TTC549 (cell line): ENCODE data around the gene STK32C.
"Not testable (repeated sequence)": the region's sequence is repeated elsewhere in the genome, so short reads cannot be mapped to it uniquely, and the experiment has no call there.

Source experiments
- FAIRE-seq: peaks from 2 replicates; lab custom pipeline; 2012; peaks lifted over from hg19 to GRCh38; lab: Jason Lieb, UNC

The STK32C gene

DNA sequence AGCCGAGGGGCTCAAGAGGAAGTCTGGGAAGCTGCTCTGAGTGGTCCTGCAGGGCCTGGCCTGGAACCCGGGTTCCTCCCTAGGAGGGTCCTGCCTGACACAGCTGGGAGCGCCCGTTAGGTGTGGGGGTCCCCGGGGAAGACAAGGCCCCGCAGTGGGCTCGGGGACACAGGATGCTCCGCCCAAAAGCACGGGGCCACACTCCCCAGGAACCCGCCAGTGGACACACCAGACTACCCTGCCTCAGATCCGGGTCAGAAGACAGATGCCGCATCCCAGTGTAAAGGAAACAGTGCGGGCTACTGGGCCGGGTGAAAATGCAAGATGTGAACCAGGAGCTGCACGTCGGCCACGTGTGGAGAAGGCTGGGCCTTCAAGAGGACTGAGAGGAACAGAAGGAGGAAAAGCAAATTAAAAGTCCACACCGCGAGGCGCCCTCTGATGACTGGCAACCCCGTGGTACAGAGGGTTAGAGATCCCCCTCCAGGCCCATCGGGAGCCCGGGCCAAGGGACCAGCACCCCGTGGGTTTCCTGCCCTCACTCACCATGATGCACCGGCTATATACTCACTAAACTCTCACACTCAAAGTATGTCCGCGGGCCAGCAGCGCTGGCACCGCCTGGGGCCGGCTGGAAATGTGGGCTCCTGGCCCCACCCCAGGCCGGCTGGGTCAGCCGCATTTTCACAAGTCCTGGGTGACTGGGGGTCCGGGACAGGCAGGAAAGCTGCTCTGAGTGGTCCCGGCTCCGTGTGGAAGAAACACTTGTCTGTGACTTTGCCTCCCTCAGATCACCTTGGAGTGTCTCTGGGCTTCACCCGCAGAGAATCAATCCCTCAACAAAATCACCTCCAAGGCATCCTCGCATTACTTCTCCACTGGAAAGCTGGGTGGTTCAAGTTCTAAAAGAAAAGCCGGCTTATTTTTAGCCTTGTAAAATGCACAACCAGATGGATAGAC, 6.1 kb downstream of the STK32C start:
- FAIRE-seq, result no peak

DNA sequence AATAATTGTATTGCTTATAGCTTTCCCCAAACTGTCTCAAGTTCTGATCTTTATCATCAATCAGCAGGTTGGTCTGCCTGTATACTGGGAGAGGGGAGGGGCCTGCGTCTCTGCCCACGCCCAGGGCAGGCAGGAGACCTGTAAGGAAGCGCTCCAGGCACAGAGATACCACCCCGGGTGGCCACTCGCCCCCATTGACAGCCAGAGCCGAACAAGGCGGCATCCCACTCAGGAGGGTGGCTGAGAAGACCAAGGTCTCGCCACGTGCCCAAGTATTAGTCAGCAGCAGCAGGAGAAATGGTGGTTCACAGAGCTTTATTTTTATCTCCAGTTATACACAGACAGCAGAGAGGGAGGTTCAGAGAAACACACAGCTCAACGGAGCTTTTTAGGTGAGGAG, 7.2 kb downstream of the STK32C start:
- no peak for FAIRE-seq

DNA sequence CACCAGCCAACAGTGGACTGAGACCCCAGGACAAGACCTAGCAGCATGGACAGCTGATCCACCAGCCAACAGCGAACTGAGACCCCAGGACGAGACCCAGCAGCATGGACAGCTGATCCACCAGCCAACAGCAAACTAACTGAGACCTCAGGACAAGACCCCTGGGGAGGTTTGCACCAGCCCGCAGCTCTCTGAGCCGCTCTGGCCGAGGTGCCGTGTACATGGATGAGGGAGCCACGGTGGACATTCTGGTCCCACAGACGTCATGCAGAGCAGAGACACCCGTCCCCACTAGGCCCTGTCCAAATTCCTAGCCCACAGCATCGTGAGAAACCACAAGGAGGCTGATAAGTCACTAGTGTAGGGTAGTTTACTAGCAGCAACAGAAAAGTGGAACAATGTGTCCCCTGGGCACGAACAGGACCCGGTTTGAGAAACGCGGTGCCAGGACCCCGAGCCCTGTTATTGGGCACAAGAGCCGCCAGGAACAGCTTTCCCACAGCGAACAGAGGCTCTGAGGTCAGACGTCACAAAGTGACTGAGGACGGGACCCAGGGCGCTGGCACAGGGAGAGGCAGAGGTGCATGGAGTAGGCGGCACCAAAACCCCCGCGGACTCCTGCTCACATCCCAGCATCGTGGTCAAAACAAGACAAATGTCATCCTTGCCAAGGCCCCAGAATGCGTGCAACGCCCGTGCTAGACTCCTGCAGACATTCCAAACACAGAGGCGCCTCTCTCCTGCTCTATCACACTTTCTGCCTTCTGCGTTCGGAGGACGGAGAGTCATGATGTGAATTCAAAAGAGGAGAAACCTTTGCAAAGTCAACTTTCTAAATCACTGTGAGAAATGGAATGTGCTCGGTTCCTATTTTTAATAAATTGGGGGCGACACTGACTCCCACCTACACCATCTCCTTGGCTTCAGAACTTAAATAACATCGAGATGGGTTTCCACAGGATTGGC, 8.1 kb downstream of the STK32C start:
- FAIRE-seq, result no peak

DNA sequence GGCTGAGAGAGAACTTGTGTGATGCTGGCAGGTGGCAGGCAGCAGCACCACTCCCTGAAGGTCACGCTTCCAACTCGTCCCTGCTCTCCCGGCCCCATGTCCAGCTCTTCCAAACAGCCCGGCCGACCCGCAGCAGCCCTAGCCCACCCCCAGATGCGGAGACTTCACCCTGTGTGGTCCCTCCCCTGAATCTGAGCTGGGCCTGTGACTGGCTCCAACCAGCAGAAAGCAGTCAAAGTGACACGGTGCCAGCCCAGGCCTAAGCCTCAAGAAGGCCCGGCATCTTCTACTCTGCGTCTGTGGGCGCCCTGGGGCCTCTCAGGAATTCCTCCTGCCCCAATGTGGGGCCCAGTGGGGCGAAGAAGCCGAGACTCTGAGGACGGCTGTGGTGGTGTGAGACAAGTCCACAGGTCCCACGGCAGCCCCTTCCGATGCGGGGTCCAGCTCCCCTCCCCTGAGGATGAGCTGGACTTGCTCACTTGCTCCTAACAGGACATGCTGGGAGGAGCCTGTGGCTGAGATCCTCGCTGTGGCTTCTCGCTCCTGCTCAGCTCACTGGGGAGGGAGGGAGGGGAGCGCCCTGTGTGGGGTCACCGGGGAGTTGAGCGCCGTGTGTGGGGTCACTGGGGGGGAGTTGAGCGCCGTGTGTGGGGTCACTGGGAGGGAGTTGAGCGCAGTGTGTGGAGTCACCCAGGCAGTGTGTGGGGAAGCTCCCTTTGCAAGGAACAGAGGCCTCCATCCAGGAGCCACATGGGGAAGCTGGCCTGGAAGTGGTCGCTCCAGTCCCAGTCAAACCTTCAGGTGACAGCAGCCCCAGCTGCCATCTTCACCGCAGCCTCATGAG, 9.5 kb downstream of the STK32C start:
- FAIRE-seq, result no peak

DNA sequence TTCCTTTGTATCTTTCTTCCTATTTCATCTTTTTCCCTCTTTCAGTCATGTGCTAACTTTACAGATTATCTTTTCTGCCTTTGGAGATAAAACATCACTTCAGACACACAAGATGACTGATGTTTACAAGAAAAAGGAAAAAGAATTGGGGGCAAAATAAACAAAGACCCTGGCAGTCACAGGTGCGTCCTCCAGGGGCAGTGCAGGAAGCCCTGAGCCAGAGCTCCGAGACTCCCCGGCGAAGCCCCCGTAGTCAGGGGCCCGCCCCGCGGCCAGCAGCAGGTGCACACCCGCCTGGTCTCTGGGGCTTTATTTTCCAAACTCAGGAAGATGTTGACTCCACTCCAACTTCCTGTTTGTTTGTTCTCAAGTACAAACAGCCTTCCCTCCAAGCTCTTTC, 10.2 kb downstream of the STK32C start:
- no peak for FAIRE-seq

DNA sequence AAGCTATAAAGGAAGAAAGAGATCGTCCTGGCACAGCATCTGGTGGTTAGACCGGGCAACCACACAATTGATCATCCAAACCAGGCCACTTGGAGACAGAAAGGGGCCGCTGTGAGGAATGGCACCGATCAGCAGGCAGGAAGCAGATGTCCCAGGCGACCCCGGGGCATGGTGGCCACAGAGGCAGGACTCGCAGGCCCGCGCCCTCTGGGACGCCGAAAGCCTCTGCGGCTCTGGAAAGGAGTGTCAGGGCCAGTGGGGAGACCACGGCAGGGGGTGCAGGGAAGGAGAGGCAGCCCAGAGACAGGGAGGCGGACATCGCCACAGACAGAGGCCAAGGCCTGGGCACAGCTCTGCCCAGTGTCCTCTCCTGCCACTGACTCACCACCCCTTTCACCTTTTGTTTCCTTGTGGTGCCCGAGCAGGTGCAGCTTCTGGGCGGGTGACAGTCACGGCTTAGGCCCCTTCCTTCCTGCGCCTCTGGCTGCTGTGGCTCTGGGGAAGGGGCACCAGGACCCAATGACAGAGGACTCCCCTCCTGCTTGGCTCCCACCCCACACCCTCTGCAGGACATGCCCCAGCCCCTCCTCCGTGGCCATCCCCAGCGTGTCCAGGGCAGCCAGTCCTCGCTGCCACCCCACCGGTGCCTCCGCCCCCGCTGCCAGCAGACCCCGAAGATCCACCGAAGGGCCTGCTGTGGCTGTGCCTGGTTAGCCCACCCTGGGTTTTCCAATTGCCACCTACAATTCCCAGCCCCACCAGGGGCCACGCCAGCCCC, 10.9 kb downstream of the STK32C start:
- no peak for FAIRE-seq

DNA sequence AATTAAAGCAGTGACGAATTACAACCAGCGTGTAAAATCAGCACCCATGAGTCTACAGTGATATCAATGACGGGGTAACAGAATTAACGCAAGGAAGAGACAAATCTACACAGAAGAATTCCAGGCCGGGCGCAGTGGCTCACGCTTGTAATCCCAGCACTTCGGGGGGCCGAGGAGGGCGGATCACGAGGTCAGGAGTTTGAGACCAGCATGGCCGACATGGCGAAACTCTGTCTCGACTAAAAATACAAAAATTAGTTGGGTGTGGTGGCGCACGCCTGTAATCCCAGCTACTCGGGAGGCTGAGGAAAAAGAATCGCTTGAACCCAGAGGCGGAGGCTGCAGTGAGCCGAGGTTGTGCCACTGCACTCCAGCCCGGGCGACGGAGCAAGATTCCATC, 12.3 kb downstream of the STK32C start:
- not testable (repeated sequence) for FAIRE-seq

DNA sequence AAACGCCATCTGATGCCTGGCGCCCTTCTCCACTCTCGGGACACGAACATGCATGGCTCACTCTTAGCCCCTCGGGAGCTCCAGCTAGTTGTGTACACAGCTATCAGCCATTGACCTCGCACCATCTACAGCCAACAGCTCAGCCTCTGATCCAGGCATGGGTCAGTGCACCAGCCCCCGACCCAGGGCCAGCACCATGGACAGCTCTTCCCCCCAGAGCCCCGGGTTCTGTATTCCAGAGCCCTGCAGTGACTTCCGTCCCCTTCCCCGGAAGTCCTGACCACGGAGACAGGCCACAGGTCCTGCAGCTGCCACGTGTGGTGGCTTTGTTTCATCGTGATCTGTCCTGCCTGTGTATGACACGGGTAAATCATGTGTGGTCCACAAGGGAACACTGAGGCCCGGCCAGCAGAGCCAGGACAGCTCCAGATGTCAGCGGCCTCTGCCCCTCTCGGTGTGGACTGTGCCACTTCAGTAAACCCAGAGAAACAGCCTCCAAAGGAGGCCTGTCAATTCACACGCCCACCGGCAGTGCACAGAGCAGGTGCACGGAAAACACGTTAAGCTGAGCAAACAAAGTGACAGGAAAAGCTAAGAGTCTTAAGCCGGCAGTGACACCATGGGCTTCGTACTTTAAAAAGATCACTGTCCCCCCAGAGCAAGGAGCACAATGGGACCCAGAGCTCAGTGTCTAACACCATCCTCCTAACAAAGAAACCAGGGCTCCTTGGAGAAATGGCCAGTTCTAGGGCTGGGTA, 13.0 kb downstream of the STK32C start:
- FAIRE-seq, result no peak

DNA sequence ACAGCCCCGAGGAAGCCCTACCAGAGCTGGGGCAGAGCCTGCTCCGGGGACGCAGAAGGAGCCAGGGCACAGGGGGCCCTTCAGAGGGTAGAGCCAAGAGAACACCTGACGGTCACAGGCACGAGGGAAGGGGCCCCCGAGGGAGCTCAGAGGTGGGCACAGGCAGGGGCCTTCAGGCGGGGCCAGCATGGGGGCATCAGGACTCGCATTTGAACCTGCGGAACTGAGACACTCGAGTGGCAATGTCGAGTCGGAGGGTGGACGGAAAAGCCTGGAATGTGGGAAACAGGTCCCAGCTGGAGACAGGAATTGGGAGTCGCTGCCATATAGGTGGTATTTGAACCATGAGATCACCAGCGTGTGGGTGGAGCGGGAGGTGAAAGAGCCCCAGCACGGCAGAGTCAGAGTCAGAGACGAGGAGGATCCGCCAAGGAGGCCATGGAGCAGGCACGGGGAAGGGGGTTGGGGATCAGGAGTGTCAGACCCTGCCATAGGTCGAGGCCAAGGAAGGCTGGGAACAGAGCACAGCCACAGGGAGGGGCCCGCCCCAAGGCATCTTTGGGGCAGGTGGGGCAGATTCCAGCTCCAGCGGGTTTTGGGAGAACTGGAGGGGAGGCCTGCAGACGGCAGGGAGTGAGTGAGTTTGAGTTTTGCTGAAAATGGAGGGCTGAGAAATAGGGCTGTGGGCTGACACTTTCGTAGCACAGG, 13.8 kb downstream of the STK32C start:
- FAIRE-seq, result no peak

DNA sequence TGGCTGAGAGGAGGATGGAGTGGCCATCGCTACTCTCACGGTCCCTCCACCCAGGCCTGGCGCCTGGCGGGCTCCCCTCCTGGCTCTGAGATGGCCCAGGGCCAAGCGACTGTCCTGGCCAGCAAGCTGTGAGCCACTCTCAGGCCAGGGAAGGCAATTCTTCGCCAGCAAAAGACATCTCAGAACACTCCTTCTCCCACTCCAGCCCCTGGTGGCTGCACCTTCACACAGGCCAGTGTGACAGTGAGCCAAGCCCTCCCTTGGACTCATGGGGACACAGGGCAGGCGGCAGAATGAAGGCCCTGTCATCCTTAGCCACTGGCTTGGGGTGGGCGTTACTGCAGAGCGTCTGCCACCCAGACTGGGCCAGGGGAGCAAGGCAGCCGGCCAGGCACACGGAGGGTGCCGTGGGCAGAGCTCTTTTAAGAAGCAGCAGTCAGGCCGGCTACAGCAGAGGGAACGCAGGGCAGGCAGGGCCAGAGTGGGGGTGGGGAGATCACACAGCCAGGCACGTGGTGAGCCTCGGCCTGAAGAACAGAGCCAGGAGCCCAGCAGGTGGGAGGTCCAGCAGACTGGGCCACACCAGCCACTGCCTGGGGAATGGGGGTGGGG, 14.4 kb downstream of the STK32C start:
- no peak for FAIRE-seq

DNA sequence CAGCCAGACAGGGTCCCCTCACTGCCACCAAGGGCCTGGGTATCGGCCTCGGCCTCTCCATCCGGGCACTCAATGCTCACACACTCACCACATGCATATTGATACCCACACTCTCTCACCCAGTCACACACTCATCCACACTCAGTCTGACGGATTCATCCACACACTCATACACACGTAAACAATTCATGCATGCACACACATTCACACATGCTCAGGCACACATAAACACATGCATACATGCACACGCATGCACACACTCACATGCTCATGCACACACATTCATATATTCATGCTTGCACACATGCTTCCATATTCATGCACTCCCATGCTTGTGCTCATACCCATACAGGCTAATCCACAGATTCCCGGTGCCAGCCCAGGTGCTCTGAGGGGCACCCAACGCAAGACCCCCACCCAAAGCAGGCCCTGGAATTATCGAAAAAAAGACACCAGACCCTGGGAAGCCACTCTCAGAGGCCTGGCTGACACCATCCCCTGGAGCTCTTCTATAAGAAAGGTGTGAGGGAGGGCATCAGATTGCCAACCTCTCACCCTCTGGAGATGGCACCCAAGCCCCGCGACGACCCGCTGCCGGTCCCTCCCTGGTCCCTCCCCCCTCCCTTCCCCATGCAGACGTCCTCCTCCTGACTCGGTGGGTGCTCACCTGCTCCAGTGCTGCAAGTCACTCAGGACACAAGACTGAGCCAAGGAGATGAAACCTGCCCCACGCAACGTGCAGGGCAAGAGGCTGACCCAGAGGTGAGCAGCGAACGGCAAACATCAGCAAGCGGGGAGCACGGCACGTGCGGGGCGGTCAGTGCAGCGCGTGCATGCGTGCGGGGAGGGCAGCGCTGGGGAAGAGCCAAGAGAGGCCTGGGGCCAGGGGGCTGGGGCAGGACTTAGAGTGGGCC, 15.2 kb downstream of the STK32C start:
- FAIRE-seq, result no peak

DNA sequence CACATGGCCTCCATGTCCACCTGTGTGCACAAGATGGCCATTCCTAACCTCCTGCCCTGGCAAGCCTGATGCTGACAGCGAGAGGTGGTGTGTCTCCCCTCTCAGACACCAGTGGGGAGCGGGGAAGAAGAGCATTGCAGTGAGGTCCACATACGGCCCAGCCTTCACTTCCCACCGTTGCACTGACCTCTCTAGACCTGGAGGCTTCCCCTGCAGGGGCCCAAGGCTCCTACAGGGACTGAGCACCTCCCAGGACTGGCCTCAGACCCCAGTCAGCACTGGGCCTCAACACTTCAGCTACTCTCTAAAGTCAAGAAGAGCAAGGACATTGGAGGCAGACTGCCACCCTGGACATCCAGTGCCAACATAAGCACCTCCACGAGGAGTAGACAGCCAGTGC, 15.9 kb downstream of the STK32C start:
- no peak for FAIRE-seq

DNA sequence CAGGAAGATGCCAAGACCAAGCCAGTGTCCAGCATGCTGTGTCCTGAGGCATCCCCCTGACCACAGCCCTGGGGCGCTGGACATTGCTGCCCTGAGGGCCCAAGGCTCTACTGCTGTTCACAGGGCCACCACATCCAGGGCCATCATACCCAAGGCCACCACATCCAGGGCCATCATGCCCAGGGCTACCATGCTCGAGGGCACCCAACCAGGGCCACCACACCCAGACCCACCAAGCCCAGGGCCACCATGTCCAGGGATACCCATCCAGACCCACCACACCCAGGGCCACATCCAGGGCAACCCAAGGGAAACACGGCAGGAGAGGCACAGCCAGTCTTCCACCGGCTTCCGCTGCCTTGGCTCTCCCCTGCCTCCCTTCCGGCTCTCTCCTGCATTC, 17.1 kb downstream of the STK32C start:
- no peak for FAIRE-seq

DNA sequence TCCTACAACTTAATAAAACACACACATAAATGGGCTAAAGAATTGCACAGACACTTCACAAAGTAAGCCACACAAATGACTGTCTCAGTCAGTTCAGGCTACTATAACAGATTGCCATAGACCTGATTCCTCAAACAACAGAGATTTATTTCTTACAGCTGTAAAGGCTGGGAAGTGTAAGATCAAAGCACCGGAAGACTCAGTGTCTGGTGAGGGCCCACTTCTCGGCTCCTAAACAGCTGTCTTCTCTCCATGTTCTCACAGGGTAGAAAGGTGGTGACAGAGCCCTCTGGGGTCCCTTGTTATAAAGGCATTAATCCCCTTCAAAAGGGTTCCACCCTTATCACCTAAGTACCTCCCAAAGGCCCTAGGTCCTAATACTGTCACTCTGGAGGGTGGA, 18.3 kb downstream of the STK32C start:
- no peak for FAIRE-seq

DNA sequence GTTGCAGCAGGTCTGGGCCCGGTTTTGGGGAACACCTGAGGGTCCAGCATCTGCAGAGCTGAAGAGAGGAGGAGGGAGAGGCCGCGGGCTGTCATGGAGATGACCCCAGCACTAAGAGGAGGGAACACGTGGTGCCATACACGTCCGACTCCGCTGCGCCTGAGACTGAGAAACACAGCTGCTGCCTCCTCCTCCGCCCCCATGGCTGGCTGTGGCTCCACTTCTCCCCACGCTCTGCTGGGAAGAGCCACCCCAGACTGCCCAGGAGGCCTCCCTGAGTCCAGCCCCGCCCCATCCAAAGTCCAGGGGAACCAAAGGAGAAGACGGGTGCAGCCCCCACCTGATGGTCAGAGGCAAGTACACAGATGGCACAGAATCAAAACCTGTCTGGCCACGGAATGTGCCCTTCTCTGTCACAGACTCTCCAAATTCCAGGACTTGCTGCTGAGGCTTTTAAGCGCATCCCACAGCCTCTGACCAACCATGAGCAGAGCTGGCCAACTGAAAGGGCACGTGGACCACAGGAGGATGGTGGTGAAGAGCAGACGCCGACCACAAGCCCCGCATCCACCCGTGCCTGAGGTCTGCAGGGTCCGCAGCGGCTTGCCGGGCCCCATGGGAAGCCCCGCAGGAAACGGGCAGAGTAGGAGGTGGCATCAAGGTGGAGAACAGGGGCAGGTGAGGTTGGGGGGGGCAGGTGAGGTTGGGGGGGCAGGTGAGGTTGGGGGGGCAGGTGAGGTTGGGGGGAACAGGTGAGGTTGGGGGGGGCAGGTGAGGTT, 24.0 kb downstream of the STK32C start:
- no peak for FAIRE-seq

DNA sequence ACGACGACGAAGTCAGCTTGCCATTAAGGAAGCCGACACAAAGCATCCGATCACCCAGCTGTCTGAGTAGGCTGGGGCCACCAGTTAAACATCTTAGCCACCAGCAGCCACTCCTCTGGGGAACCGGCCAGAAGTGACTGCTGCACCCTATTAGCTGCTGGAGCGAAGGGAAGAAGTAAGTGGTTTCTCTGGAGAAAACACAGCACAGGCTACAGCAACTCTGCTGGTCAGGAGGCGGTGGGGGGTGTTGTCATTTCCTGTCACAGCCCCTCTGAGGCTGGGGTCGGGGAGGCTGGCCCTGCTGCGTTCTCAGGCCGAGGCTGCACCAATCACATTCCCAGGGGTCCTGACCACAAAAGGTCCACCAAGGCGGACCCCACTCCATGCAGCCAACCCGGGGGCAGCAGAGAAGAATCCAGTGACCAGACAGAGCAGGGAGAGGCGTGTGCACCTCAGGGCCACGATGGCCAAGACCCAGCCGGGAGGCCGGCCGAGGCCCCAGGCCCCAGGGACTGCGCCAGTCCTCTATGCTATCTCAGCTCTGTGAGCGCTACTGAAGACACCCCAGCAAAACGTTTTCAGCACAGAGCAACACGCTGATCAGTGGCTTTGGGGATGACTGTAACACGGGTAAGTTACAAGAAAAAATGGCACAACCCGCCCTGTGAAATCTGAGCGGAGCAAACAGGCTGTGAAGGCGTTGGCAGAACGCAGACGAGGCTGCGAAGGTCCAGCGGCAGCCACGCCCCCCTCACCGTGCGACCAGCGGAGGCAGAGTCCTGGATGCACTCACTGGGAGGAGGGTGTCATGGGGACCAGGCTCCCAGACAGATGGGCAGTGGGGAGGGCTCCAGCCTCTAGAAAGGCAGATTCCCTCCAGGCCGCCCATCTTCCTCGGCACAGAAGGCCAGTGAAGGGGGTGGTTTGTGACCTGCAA, 24.8 kb downstream of the STK32C start:
- FAIRE-seq, result no peak
